Spleen (tissue), 11 donors: ENCODE results near the gene CXCR3. TPM values are rescaled to one million over a fixed set of nuclear protein-coding genes. Genes with fewer than 3 reads are reported as not detected.

Experiments
- DNase-seq: peaks from one replicate; pipeline ENCODE4 v3.0.0-alpha.2; 2020
- H3K27ac ChIP-seq, 8 donors: fragments of 200-600 bp; sonication (generic) in 7 of 8; 1 replicate in 4 of 8; 2 replicates in 4 of 8; pipeline versions ENCODE4 v1.5.0 to v1.8.0; 2016 to 2021; ENCODE audit warnings: inconsistent platforms in 4 of 8, mild to moderate bottlenecking in 4 of 8, moderate library complexity in 1 of 8
- H3K27me3 ChIP-seq, 7 donors: fragments of 200-600 bp; sonication (generic) in 6 of 7; replicated peaks in 1 of 7; 1 replicate in 4 of 7; 2 replicates in 3 of 7; pipeline versions ENCODE4 v1.5.0 to v1.8.0; 2016 to 2021; ENCODE audit warnings: inconsistent platforms in 3 of 7, mild to moderate bottlenecking in 1 of 7
- H3K36me3 ChIP-seq, 6 donors: fragments of 200-600 bp; sonication (generic) in 5 of 6; 1 replicate in 4 of 6; 2 replicates in 2 of 6; pipeline versions ENCODE4 v1.5.0 to v1.8.0; 2016 to 2021; ENCODE audit warnings: inconsistent platforms in 2 of 6
- H3K4me1 ChIP-seq, 6 donors: fragments of 200-600 bp; sonication (generic) in 5 of 6; 1 replicate in 3 of 6; 2 replicates in 3 of 6; pipeline versions ENCODE4 v1.5.0 to v1.8.0; 2016 to 2021; ENCODE audit warnings: inconsistent platforms in 3 of 6
- H3K4me3 ChIP-seq, 8 donors: fragments of 200-600 bp; sonication (generic) in 7 of 8; 1 replicate in 4 of 8; 2 replicates in 4 of 8; pipeline versions ENCODE4 v1.5.0 to v1.8.0; 2016 to 2021; ENCODE audit warnings: inconsistent platforms in 4 of 8, mild to moderate bottlenecking in 4 of 8, moderate library complexity in 2 of 8
- H3K9me3 ChIP-seq, 8 donors: fragments of 200-600 bp; sonication (generic) in 7 of 8; 1 replicate in 4 of 8; 2 replicates in 4 of 8; pipeline versions ENCODE4 v1.5.0 to v1.8.0; 2016 to 2021; ENCODE audit warnings: inconsistent platforms in 4 of 8
- POLR2A ChIP-seq, 3 donors: fragments of 450-650 bp; IDR thresholded peaks; one replicate each; pipeline ENCODE4 v1.5.1; 2017; ENCODE audit warnings: antibody characterized with exemption in 3 of 3, mild to moderate bottlenecking in 1 of 3
- POLR2AphosphoS5 ChIP-seq, 3 donors: sonication (generic); formaldehyde crosslinking; IDR thresholded peaks; one replicate each; pipeline ENCODE4 v1.5.1; 2017; ENCODE audit warnings: antibody characterized with exemption in 3 of 3
- WGBS, 5 donors: extraction: QIAGEN DNeasy Blood & Tissue Kit in 3 of 5; methylation state at CpG; one replicate each; pipeline versions ENCODE4 v1.1.5 to v1.1.7; 2013 to 2018; 5-methylcytosine and 5-hydroxymethylcytosine counted together
- intact Hi-C: fragments of 100-400 bp; cut with DNase I; formaldehyde crosslinking; loops from one replicate; pipeline ENCODE4 v1.15.0; 2023; ENCODE audit warnings: low total_unique reads
- polyA plus RNA-seq, 3 donors: library from polyadenylated mRNA; stranded (reverse); fragments of 200-250 nt; gene quantifications; one replicate each; pipeline ENCODE4 v1.2.1, GENCODE V29; 2013
- total RNA-seq, 7 donors: library from RNA; depleted of rRNA in 3 of 7; stranded (reverse); fragments of >200 nt in 3 of 7; fragmentation: NEBNext Ultra II Directional in 4 of 7; extraction: Animal tissue kit (Norgen Biotek cat#: 25700) in 4 of 7; gene quantifications; one replicate each; pipeline versions ENCODE4 v1.1.0 to v1.2.1, GENCODE V29; 2016 to 2021
- TF ChIP-seq, protein P1 (sequence below), 11 experiments: fragments of 200-600 bp in 7 of 11; fragments of 450-650 bp in 4 of 11; sonication (generic) in 4 of 11; IDR thresholded peaks in 8 of 11; conservative IDR thresholded peaks in 3 of 11; 1 replicate in 7 of 11; 2 replicates in 4 of 11; pipeline versions ENCODE4 v1.4.0 to v1.8.0; 2016 to 2021; ENCODE audit warnings: antibody characterized with exemption in 11 of 11, inconsistent platforms in 4 of 11, mild to moderate bottlenecking in 1 of 11
- donor health status: healthy with polysubstance abuse.
- donor health status: DM: no; HTN: no; CAD: no; lungs with moderate emphysema.
- donor health status: DM: no; HTN: no; CAD: no.
- donor health status: Bipolar disorder and iron deficiency.
- donor health status: healthy.
- donor health status: DM: no; HTN: no; CAD: no.
- donor health status: DM: yes; HTN: yes; CAD: no.

Gene CXCR3
- total and polyA plus RNA-seq, 10 donors, result 4.4 to 13.9 (median 8.0) TPM

DNA sequence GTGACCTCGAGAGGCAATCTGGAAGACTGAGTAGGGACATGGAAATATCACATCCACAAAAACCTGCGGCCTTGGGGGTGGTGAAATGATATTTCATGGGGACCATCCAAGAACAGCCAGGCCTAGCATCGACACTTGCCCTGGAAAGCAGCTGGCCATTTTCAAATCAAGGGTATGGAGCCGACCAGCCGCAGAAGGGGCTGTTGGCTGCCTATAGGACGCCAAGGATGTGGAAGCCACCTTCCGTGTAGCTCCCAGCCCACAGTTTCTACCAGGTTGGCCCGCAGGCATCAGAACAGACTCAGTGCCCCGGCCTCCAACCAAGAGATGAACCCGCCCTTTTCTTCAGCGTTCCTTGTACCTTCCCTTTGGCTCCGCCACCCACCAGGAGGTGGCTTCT lies 43.6 kb upstream of the CXCR3 start:
- Histone ChIP-seq H3K4me3 (no peak overlapping the region), H3K9me3 (no peaks in the 10 kb centered on the region), H3K36me3 (no peaks in the 10 kb centered on the region), H3K4me1 (peaks cover 0 to 5% (median 0%) of the 10 kb centered on the region in 6 donors), H3K27ac (no peak overlapping the region), H3K27me3 (peaks cover 0 to 2% (median 0%) of the 10 kb centered on the region in 7 donors)
- WGBS, 5 donors, result 75 to 91% (median 89%) methylated on average over 6 to 12 of the region's 12 CpGs
- intact Hi-C loops, result no loop called here
- TF ChIP-seq, protein P1, sequence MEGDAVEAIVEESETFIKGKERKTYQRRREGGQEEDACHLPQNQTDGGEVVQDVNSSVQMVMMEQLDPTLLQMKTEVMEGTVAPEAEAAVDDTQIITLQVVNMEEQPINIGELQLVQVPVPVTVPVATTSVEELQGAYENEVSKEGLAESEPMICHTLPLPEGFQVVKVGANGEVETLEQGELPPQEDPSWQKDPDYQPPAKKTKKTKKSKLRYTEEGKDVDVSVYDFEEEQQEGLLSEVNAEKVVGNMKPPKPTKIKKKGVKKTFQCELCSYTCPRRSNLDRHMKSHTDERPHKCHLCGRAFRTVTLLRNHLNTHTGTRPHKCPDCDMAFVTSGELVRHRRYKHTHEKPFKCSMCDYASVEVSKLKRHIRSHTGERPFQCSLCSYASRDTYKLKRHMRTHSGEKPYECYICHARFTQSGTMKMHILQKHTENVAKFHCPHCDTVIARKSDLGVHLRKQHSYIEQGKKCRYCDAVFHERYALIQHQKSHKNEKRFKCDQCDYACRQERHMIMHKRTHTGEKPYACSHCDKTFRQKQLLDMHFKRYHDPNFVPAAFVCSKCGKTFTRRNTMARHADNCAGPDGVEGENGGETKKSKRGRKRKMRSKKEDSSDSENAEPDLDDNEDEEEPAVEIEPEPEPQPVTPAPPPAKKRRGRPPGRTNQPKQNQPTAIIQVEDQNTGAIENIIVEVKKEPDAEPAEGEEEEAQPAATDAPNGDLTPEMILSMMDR (IDR thresholded peaks at IDR 0.05 in 8 of 11, conservative IDR thresholded peaks at IDR 0.05 in 3 of 11), result no peak
- TF ChIP-seq POLR2AphosphoS5 (IDR thresholded peaks at IDR 0.05) (no peak), POLR2A (IDR thresholded peaks at IDR 0.05) (no peak)
- no peak for DNase-seq

GRCh38 chrX:71660562-71661416 lies 42.5 kb upstream of the CXCR3 start:
- H3K27ac ChIP-seq, result no peak overlapping the region
- 77 to 94% (median 83%) methylated on average over 15 to 22 of the region's 22 CpGs for WGBS, 5 donors
- no peak overlapping the region for H3K4me3 ChIP-seq
- H3K36me3 ChIP-seq, result no peaks in the 10 kb centered on the region
- intact Hi-C loops, result no loop called here
- H3K4me1 ChIP-seq, result peaks cover 0 to 5% (median 0%) of the 10 kb centered on the region in 6 donors
- peaks cover 0 to 2% (median 0%) of the 10 kb centered on the region in 7 donors for H3K27me3 ChIP-seq
- TF ChIP-seq, protein P1 (IDR thresholded peaks at IDR 0.05 in 8 of 11, conservative IDR thresholded peaks at IDR 0.05 in 3 of 11), result no peak
- TF ChIP-seq POLR2A (IDR thresholded peaks at IDR 0.05) (no peak), POLR2AphosphoS5 (IDR thresholded peaks at IDR 0.05) (no peak)
- no peaks in the 10 kb centered on the region for H3K9me3 ChIP-seq
- no peak for DNase-seq

- intact Hi-C loops, result no loop called here
- no peak for TF ChIP-seq POLR2AphosphoS5 (IDR thresholded peaks at IDR 0.05)
- TF ChIP-seq, protein P1 (IDR thresholded peaks at IDR 0.05 in 8 of 11, conservative IDR thresholded peaks at IDR 0.05 in 3 of 11), result no peak
Observed at GRCh38 chrX:71659959-71660358, 41.6 kb upstream of the CXCR3 start.

GRCh38 chrX:71659342-71659741 lies 41.0 kb upstream of the CXCR3 start:
- peaks cover 0 to 2% (median 0%) of the 10 kb centered on the region in 7 donors for H3K27me3 ChIP-seq
- intact Hi-C loops, result no loop called here
- H3K9me3 ChIP-seq, result no peaks in the 10 kb centered on the region
- 68 to 84% (median 82%) methylated on average over 3 of the region's 3 CpGs for WGBS, 5 donors
- TF ChIP-seq, protein P1 (IDR thresholded peaks at IDR 0.05 in 8 of 11, conservative IDR thresholded peaks at IDR 0.05 in 3 of 11), result no peak
- no peak for TF ChIP-seq POLR2AphosphoS5 (IDR thresholded peaks at IDR 0.05)
- no peak for TF ChIP-seq POLR2A (IDR thresholded peaks at IDR 0.05)
- H3K27ac ChIP-seq, result no peak overlapping the region
- DNase-seq, result no peak
- no peaks in the 10 kb centered on the region for H3K36me3 ChIP-seq
- peaks cover 0 to 5% (median 0%) of the 10 kb centered on the region in 6 donors for H3K4me1 ChIP-seq
- no peak overlapping the region for H3K4me3 ChIP-seq

More at GRCh38 chrX:71659959-71660358, 41.6 kb upstream of the CXCR3 start:
- no peaks in the 10 kb centered on the region for H3K36me3 ChIP-seq
- no peak overlapping the region for H3K4me3 ChIP-seq
- H3K27me3 ChIP-seq, result peaks cover 0 to 2% (median 0%) of the 10 kb centered on the region in 7 donors
- H3K27ac ChIP-seq, result no peak overlapping the region
- 82 to 94% (median 93%) methylated on average over 2 to 6 of the region's 6 CpGs; no CpG with 5 or more reads in 1 of the 5 donors for WGBS, 5 donors
- H3K4me1 ChIP-seq, result peaks cover 0 to 5% (median 0%) of the 10 kb centered on the region in 6 donors
- DNase-seq, result no peak
- H3K9me3 ChIP-seq, result no peaks in the 10 kb centered on the region
